K562 (cell line): Measurements from ENCODE around the gene FBN1. TPM values are rescaled to one million over a fixed set of nuclear protein-coding genes. Genes with fewer than 3 reads are reported as not detected.

ENCODE experiments used
- ATAC-seq: fragments of 200-7000 bp; cut with Tn5 transposase; 3 replicates; pipeline ENCODE4 v1.9.1; 2020; ENCODE audit warnings: moderate library complexity
- BruUV-seq: library from RNA; stranded (reverse); fragments of 400-500 nt; replicated peaks from 2 replicates; lab custom pipeline; 2021; lab: Mats Ljungman, UMichigan
- CTCF ChIA-PET: fragments of 300-600 bp; formaldehyde crosslinking; extraction: SDS; loops from one replicate; lab custom pipeline; 2021; ENCODE audit warnings: low intra/inter-chr PET ratio; lab: Yijun Ruan, JAX
- POLR2A ChIA-PET: fragments of 300-600, 350-650 bp; sonication (Branson Sonifier 250); formaldehyde crosslinking; extraction: SDS; loops from one replicate; lab custom pipeline; 2021; ENCODE audit warnings: antibody characterized with exemption, inconsistent platforms; lab: Yijun Ruan, JAX
- DNase-seq, 4 experiments: peaks; one replicate each; pipeline versions ENCODE4 v3.0.0 to v3.0.0-alpha.2; 2011 to 2018; ENCODE audit warnings: low spot score in 3 of 4, mixed read lengths in 3 of 4; ENCODE audit errors: extremely low read depth in 1 of 4
- FAIRE-seq: peaks from 2 replicates; lab custom pipeline; 2011; peaks lifted over from hg19 to GRCh38; lab: Jason Lieb, UNC
- H2AFZ ChIP-seq: 2 replicates; pipeline ENCODE4 v1.6.0; 2011; ENCODE audit warnings: low read depth, low read length, control low read depth, inconsistent platforms
- H3K27ac ChIP-seq: fragments of 200-600 bp; 3 replicates; pipeline ENCODE4 v1.8.0; 2011; ENCODE audit warnings: low read depth, mild to moderate bottlenecking, control low read depth, inconsistent platforms, low read length, moderate library complexity, mixed read lengths; ENCODE audit errors: extremely low read depth
- H3K27me3 ChIP-seq, 2 experiments: fragments of 300-600 bp in 1 of 2; 2 replicates in 1 of 2; 3 replicates in 1 of 2; pipeline versions ENCODE4 v1.6.0 to v1.8.0; 2011; ENCODE audit warnings: inconsistent platforms in 2 of 2, low read length in 2 of 2, mild to moderate bottlenecking in 1 of 2, mixed read lengths in 1 of 2, moderate library complexity in 1 of 2; ENCODE audit not compliant: control insufficient read depth in 2 of 2, insufficient read depth in 2 of 2
- H3K36me3 ChIP-seq: fragments of 300-600 bp; 3 replicates; pipeline ENCODE4 v1.8.0; 2011; ENCODE audit warnings: mild to moderate bottlenecking, low read length, inconsistent platforms; ENCODE audit not compliant: control insufficient read depth, insufficient read depth
- H3K4me1 ChIP-seq, 2 experiments: fragments of 200-600 bp in 1 of 2; replicated peaks in 1 of 2; 2 replicates in 1 of 2; 3 replicates in 1 of 2; pipeline versions ENCODE4 v1.5.1 to v1.8.0; 2011; ENCODE audit warnings: inconsistent platforms in 2 of 2, low read length in 2 of 2, mild to moderate bottlenecking in 1 of 2, mixed read lengths in 1 of 2, moderate library complexity in 1 of 2; ENCODE audit not compliant: control insufficient read depth in 2 of 2, insufficient read depth in 2 of 2
- H3K4me2 ChIP-seq: 2 replicates; pipeline ENCODE4 v1.6.1; 2011; ENCODE audit warnings: low read length, control low read depth, inconsistent platforms, mixed read lengths; ENCODE audit not compliant: insufficient read depth
- H3K4me3 ChIP-seq: fragments of 200-600 bp; sonication (generic), shearing (Covaris generic); 2 replicates; pipeline ENCODE4 v1.5.1; 2016; ENCODE audit warnings: control low read depth, inconsistent platforms
- H3K79me2 ChIP-seq: fragments of 200-600 bp; 3 replicates; pipeline ENCODE4 v1.8.0; 2011; ENCODE audit warnings: low read length, inconsistent platforms; ENCODE audit not compliant: control insufficient read depth, insufficient read depth
- H3K9ac ChIP-seq, 2 experiments: 2 replicates each; pipeline versions ENCODE4 v1.6.0 to v1.6.1; 2011; ENCODE audit warnings: low read depth in 2 of 2, low read length in 2 of 2, control low read depth in 1 of 2, inconsistent platforms in 1 of 2, mild to moderate bottlenecking in 1 of 2, mixed read lengths in 1 of 2; ENCODE audit not compliant: insufficient read depth in 1 of 2
- H3K9me1 ChIP-seq: one replicate; pipeline ENCODE4 v1.6.0; 2011; ENCODE audit warnings: inconsistent platforms, mild to moderate bottlenecking, low read length, moderate library complexity; ENCODE audit not compliant: control insufficient read depth, insufficient read depth
- H3K9me3 ChIP-seq: replicated peaks from 2 replicates; pipeline ENCODE4 v1.5.1; 2011; ENCODE audit warnings: low read depth, low read length, inconsistent platforms; ENCODE audit not compliant: control insufficient read depth, insufficient read depth
- H4K20me1 ChIP-seq: replicated peaks from 2 replicates; pipeline ENCODE4 v1.6.1; 2011; ENCODE audit warnings: low read length, inconsistent platforms, mixed read lengths; ENCODE audit not compliant: control insufficient read depth, insufficient read depth
- ERF ChIP-seq: fragments of 450-650 bp; formaldehyde crosslinking; IDR thresholded peaks from 2 replicates; pipeline ENCODE4 v1.4.0; 2020; ENCODE audit warnings: mild to moderate bottlenecking, mixed read lengths
- EWSR1 ChIP-seq: fragments of 450-650 bp; IDR thresholded peaks from 2 replicates; pipeline ENCODE4 v1.6.1; 2018; ENCODE audit warnings: borderline replicate concordance, mild to moderate bottlenecking, low read depth, moderate library complexity; ENCODE audit not compliant: partially characterized antibody
- FOSL1 ChIP-seq: fragments of 200-800 bp; sonication (Bioruptor generic); conservative IDR thresholded peaks from 2 replicates; pipeline ENCODE4 v1.6.1; 2016; ENCODE audit warnings: missing genetic modification characterization, missing compliant biosample characterization
- GTF2A2 ChIP-seq: IDR thresholded peaks from 2 replicates; pipeline ENCODE4 v1.6.1; 2016; ENCODE audit warnings: mild to moderate bottlenecking, missing genetic modification characterization, missing compliant biosample characterization
- PHTF2 ChIP-seq: fragments of 250-450 bp; sonication (Bioruptor Pico); IDR thresholded peaks from 2 replicates; pipeline ENCODE4 v1.5.0; 2021; ENCODE audit warnings: mild to moderate bottlenecking
- SMAD4 ChIP-seq: fragments of 250-450 bp; sonication (Bioruptor Pico); conservative IDR thresholded peaks from 2 replicates; pipeline ENCODE4 v1.8.0; 2021; ENCODE audit warnings: inconsistent platforms, mild to moderate bottlenecking, moderate library complexity
- SRSF7 ChIP-seq: fragments of 200-400 bp; formaldehyde crosslinking; optimal IDR thresholded peaks from 2 replicates; pipeline ENCODE3; 2017; ENCODE audit warnings: mild to moderate bottlenecking, low read depth, low read length
- U2AF1 ChIP-seq: fragments of 200-400 bp; formaldehyde crosslinking; optimal IDR thresholded peaks from 2 replicates; pipeline ENCODE3; 2017; ENCODE audit warnings: mild to moderate bottlenecking, low read depth, low read length, moderate library complexity
- ZC3H11A ChIP-seq: IDR thresholded peaks from 2 replicates; pipeline ENCODE4 v1.6.1; 2012; ENCODE audit warnings: low read depth, low read length, improper control_type of control experiment
- ZFP36 ChIP-seq: fragments of 150-350 bp; IDR thresholded peaks from 2 replicates; pipeline ENCODE4 v1.6.1; 2018; ENCODE audit warnings: low read length, low read depth; ENCODE audit not compliant: partially characterized antibody
- ZNF707 ChIP-seq: fragments of 250-450 bp; sonication (Bioruptor Pico); conservative IDR thresholded peaks from 2 replicates; pipeline ENCODE4 v1.8.0; 2022; ENCODE audit warnings: inconsistent platforms, mild to moderate bottlenecking, moderate library complexity
- ZSCAN32 ChIP-seq: fragments of 450-650 bp; formaldehyde crosslinking; IDR thresholded peaks from 2 replicates; pipeline ENCODE4 v1.4.0; 2020; ENCODE audit warnings: mild to moderate bottlenecking, moderate library complexity
- WGBS: fragments of 100-300 bp; shearing (Covaris generic); methylation state at CpG from one replicate; pipeline ENCODE4 v1.1.6; 2016; ENCODE audit warnings: low coverage, mixed read lengths; ENCODE audit not compliant: insufficient coverage; ENCODE audit errors: missing lambda C conversion rate; 5-methylcytosine and 5-hydroxymethylcytosine counted together
- in situ Hi-C: fragments of 300-500 bp; cut with MboI; formaldehyde crosslinking; loops from 4 replicates; pipeline ENCODE4 v1.15.0; 2018; ENCODE audit warnings: inconsistent platforms, mixed read lengths
- intact Hi-C: fragments of 100-400 bp; cut with micrococcal nuclease; formaldehyde crosslinking; loops from 2 replicates; pipeline ENCODE4 v1.14.2; 2022
- polyA plus RNA-seq, 8 experiments: library from polyadenylated mRNA; depleted of rRNA in 4 of 8; stranded (reverse) in 5 of 8; unstranded in 3 of 8; fragments of >200 nt; fragmentation: Nextera tagmentation in 2 of 8; fragmentation: Illumina TruSeq in 1 of 8; extraction: Ambion mirVana in 2 of 8; extraction: Trizol in 1 of 8; gene quantifications; 2 replicates each; pipeline versions ENCODE4 v1.2.1 to v1.2.3, GENCODE V29; 2011 to 2014; ENCODE audit warnings: inconsistent platforms in 1 of 8, missing spikeins in 1 of 8
- total RNA-seq, 7 experiments: library from RNA; depleted of rRNA in 6 of 7; stranded (reverse); fragments of >200 nt in 6 of 7; fragmentation: Illumina TruSeq in 2 of 7; extraction: Trizol in 2 of 7; gene quantifications; 2 replicates each; pipeline versions ENCODE4 v1.2.1 to v1.2.3, GENCODE V29; 2011 to 2021; ENCODE audit warnings: low replicate concordance in 1 of 7
- TF ChIP-seq, protein P1 (sequence below): fragments of 250-450 bp; sonication (Bioruptor Pico); IDR thresholded peaks from 2 replicates; pipeline ENCODE4 v1.5.0; 2020; ENCODE audit warnings: mild to moderate bottlenecking, borderline replicate concordance
- TF ChIP-seq, protein P2 (sequence below): fragments of 200-400 bp; formaldehyde crosslinking; IDR thresholded peaks from 2 replicates; pipeline ENCODE4 v1.6.1; 2017; ENCODE audit warnings: mild to moderate bottlenecking, low read depth, low read length, moderate library complexity

Gene FBN1
- total and polyA plus RNA-seq, 9 of the 15 experiments (the other 6 are each of a cell fraction or from before 2014, with no cell fraction given), result 0.15 to 1.2 (median 0.60) TPM

DNA sequence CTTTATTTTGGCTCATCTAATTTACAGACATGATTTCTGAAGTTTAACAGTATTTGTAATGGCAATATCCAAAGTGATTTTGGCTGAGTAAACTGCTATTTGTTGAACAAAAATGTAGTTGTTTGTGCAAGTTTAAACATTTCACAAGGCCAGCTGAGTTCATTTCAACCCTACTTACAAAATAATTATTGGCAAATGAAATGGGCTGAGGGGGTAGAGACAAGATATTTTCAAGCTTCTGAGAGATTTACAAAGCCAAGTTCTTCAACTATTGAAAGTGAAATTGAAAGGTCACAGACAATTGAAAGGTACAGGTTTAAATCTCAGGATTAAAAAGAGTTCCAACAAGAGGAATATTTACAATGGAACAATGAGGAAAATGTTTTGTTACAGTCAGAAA is 237.2 kb downstream of the FBN1 start:
- intact Hi-C loops (no loop called here), in situ Hi-C loops (no loop called here)
- no TSS peak for BruUV-seq
- ChIA-PET CTCF (no interaction called here), POLR2A (no interaction called here)
- TF ChIP-seq EWSR1, result no peak
- TF ChIP-seq ZNF707 (CRISPR knock-in tag), result no peak
- TF ChIP-seq GTF2A2, result no peak
- no peak for DNase-seq
- Histone ChIP-seq H4K20me1 (no peaks in the 10 kb centered on the region), H2AFZ (no peak overlapping the region), H3K79me2 (no peaks in the 10 kb centered on the region), H3K9me3 (no peaks in the 10 kb centered on the region), H3K4me1 (no peaks in the 10 kb centered on the region; a peak in 1 of 5 replicates), H3K4me2 (no peak overlapping the region), H3K36me3 (no peaks in the 10 kb centered on the region), H3K27ac (no peak overlapping the region), H3K9ac (no peak overlapping the region), H3K27me3 (peaks cover 0 to 8% of the 10 kb centered on the region in 2 experiments; a peak in 3 of 5 replicates), H3K9me1 (no peaks in the 10 kb centered on the region), H3K4me3 (no peak overlapping the region)
- no peak for FAIRE-seq
- no peak for ATAC-seq

DNA sequence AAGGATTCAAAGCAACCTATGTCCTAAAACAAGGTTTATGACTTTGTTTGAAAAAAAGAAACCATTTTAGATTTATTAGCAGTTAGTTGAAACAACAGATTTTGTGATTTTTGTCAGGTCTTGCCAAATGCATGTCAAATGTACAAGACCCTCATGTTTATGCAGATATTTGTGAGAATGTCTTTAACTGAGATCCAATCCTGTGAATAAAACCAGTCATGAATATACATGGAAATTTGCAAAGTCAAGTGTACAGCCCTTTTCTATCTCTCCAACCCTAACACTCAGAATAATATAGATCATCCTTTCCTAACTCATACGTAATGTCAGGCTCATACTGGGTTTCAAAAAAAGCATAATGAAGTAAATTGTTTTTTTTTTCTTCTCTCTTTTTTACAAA is 237.9 kb downstream of the FBN1 start:
- in situ Hi-C loops (no loop called here), intact Hi-C loops (no loop called here)
- Histone ChIP-seq H3K27me3 (peaks cover 4 to 7% of the 10 kb centered on the region in 2 experiments; a peak in 3 of 5 replicates), H3K27ac (no peak overlapping the region), H3K36me3 (no peaks in the 10 kb centered on the region), H3K9me3 (no peaks in the 10 kb centered on the region), H3K4me3 (no peak overlapping the region), H3K4me1 (no peaks in the 10 kb centered on the region; a peak in 1 of 5 replicates), H3K9ac (no peak overlapping the region), H3K9me1 (no peaks in the 10 kb centered on the region), H3K79me2 (no peaks in the 10 kb centered on the region), H4K20me1 (no peaks in the 10 kb centered on the region), H3K4me2 (no peak overlapping the region), H2AFZ (no peak overlapping the region)
- ChIA-PET POLR2A (interaction anchor here (1.5 kb wide), 1 partner anchor 12 kb away, joined by 3 read pairs; no protein-coding TSS in a partner anchor), CTCF (no interaction called here)
- ATAC-seq, result no peak
- no peak for FAIRE-seq
- no TSS peak for BruUV-seq
- DNase-seq, result no peak
- WGBS, result 9% methylated on average over 1 of the region's 1 CpG
- TF ChIP-seq SRSF7, result no peak
- TF ChIP-seq U2AF1, result no peak
- TF ChIP-seq FOSL1 (tag), result no peak
- TF ChIP-seq, protein P1, sequence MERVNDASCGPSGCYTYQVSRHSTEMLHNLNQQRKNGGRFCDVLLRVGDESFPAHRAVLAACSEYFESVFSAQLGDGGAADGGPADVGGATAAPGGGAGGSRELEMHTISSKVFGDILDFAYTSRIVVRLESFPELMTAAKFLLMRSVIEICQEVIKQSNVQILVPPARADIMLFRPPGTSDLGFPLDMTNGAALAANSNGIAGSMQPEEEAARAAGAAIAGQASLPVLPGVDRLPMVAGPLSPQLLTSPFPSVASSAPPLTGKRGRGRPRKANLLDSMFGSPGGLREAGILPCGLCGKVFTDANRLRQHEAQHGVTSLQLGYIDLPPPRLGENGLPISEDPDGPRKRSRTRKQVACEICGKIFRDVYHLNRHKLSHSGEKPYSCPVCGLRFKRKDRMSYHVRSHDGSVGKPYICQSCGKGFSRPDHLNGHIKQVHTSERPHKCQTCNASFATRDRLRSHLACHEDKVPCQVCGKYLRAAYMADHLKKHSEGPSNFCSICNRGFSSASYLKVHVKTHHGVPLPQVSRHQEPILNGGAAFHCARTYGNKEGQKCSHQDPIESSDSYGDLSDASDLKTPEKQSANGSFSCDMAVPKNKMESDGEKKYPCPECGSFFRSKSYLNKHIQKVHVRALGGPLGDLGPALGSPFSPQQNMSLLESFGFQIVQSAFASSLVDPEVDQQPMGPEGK (CRISPR knock-in tag), result no peak
- TF ChIP-seq, protein P2, sequence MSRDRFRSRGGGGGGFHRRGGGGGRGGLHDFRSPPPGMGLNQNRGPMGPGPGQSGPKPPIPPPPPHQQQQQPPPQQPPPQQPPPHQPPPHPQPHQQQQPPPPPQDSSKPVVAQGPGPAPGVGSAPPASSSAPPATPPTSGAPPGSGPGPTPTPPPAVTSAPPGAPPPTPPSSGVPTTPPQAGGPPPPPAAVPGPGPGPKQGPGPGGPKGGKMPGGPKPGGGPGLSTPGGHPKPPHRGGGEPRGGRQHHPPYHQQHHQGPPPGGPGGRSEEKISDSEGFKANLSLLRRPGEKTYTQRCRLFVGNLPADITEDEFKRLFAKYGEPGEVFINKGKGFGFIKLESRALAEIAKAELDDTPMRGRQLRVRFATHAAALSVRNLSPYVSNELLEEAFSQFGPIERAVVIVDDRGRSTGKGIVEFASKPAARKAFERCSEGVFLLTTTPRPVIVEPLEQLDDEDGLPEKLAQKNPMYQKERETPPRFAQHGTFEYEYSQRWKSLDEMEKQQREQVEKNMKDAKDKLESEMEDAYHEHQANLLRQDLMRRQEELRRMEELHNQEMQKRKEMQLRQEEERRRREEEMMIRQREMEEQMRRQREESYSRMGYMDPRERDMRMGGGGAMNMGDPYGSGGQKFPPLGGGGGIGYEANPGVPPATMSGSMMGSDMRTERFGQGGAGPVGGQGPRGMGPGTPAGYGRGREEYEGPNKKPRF, result no peak
- TF ChIP-seq ZFP36, result no peak
- no peak for TF ChIP-seq ZC3H11A
- TF ChIP-seq ZSCAN32, result no peak
- no peak for TF ChIP-seq PHTF2 (CRISPR knock-in tag)
- TF ChIP-seq ERF (CRISPR knock-in tag), result no peak
- TF ChIP-seq SMAD4 (CRISPR knock-in tag), result no peak
